ENCODE results near the gene USP34. TPM values are rescaled to one million over a fixed set of nuclear protein-coding genes. Genes with fewer than 3 reads are reported as not detected.

The USP34 gene
- total and polyA plus RNA-seq, 9 of the 15 experiments (the other 6 are each of a cell fraction or from before 2014, with no cell fraction given) = 19.8 to 108 (median 67.8) TPM

DNA sequence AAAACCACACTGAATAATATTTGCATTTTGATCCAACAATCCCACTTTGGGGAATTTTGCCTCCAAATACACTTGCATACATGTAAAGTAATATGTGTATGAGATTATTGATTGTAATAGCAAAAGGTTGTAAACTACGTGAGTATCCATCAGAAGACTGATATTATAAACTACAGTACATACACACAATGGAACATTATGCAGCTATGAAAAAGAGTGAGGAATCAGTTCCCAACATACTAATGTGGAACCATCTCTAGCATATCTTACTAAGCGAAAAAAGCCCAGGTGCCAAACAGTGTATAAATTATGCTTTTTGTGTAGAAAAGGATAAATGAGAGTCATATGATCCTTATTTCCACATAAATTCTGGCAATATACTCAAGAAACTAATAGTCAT, 324.9 kb downstream of the USP34 start:
- TF ChIP-seq RBM25 (IDR thresholded peaks at IDR 0.05; ENCODE audit: low read depth, low read length, severe bottlenecking) (peak; percentile 45), ZNF146 (CRISPR knock-in tag; IDR thresholded peaks at IDR 0.05; ENCODE audit: unreplicated experiment) (peak; percentile 68), HDAC3 (IDR thresholded peaks at IDR 0.05; ENCODE audit: borderline replicate concordance, partially characterized antibody) (no peak)
- no peaks in the 10 kb centered on the region for H3K36me3 ChIP-seq (ENCODE audit: control insufficient read depth, insufficient read depth, low read length)
- H4K20me1 ChIP-seq (replicated peaks; ENCODE audit: control insufficient read depth, insufficient read depth, low read length) = no peaks in the 10 kb centered on the region
- ChIA-PET POLR2A (interaction anchor here (1.2 kb wide), 1 partner anchor 10 kb away, joined by 3 read pairs; no protein-coding TSS in a partner anchor), CTCF (ENCODE audit: low intra/inter-chr PET ratio) (no interaction called here)
- no peaks in the 10 kb centered on the region for H3K9me1 ChIP-seq (ENCODE audit: control insufficient read depth, insufficient read depth, low read length)
- in situ Hi-C loops (cut with MboI) = no loop called here
- no peak overlapping the region for H2AFZ ChIP-seq (ENCODE audit: low read depth, low read length)
- H3K4me1 ChIP-seq (replicated peaks in 1 of 2; ENCODE audit: control insufficient read depth in 2 of 2, insufficient read depth in 2 of 2, low read length in 2 of 2) = no peaks in the 10 kb centered on the region; a peak in 1 of 5 replicates
- H3K9ac ChIP-seq (ENCODE audit: insufficient read depth in 1 of 2, low read depth in 2 of 2, low read length in 2 of 2) = no peak overlapping the region
- no peaks in the 10 kb centered on the region for H3K27me3 ChIP-seq (ENCODE audit: control insufficient read depth in 2 of 2, insufficient read depth in 2 of 2, low read length in 2 of 2)
- no peak overlapping the region for H3K4me2 ChIP-seq (ENCODE audit: insufficient read depth, low read length)
- intact Hi-C loops (cut with micrococcal nuclease) = no loop called here
- H3K79me2 ChIP-seq (ENCODE audit: control insufficient read depth, insufficient read depth, low read length) = no peaks in the 10 kb centered on the region
- FAIRE-seq (no peak), DNase-seq (ENCODE audit: extremely low read depth in 1 of 4, low spot score in 3 of 4) (no peak), ATAC-seq (no peak)
- no peak overlapping the region for H3K4me3 ChIP-seq
- no peaks in the 10 kb centered on the region for H3K9me3 ChIP-seq (replicated peaks; ENCODE audit: control insufficient read depth, insufficient read depth, low read depth, low read length)
- H3K27ac ChIP-seq (ENCODE audit: extremely low read depth, low read depth, low read length) = no peak overlapping the region
- BruUV-seq (replicated peaks) = no TSS peak
- 44% methylated on average over 2 of the region's 2 CpGs for WGBS (ENCODE audit: insufficient coverage, low coverage, missing lambda C conversion rate)

DNA sequence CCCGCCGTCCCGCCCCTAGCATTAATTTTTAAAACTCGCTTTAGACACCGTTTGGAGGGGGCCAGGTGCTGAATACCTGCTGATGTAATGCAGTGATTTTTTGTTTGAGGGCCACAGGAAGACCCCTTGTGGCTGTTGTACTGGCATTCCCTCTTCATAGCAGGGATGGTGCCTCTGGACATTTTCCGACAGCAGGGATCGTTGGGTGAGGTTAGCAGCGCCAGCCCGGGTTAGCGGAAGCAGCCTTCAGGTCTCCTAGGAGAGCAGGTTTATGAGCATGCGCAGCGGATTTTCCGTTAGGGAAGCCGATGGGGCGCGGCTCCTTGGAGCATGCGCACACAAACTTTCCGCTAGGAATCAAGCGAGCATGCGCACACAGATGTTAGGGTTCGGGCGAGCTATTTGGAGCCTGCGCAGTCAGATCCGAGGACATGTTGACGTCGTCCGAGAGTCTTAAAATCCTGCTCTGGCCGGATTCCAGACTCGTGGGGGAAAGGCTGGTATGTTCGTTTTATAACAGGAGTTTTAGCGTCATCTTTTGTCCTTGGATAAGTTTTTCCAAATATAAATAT, 326.1 kb downstream of the USP34 start:
- CTCF ChIA-PET (ENCODE audit: low intra/inter-chr PET ratio) = no interaction called here

More for the DNA sequence above, 326.1 kb downstream of the USP34 start:
- 81% methylated on average over 29 of the region's 31 CpGs for WGBS (ENCODE audit: insufficient coverage, low coverage, missing lambda C conversion rate)
- no peaks in the 10 kb centered on the region for H4K20me1 ChIP-seq (replicated peaks; ENCODE audit: control insufficient read depth, insufficient read depth, low read length)
- H3K9ac ChIP-seq (ENCODE audit: insufficient read depth in 1 of 2, low read depth in 2 of 2, low read length in 2 of 2) = no peak overlapping the region
- no peaks in the 10 kb centered on the region; a peak in 1 of 5 replicates for H3K4me1 ChIP-seq (replicated peaks in 1 of 2; ENCODE audit: control insufficient read depth in 2 of 2, insufficient read depth in 2 of 2, low read length in 2 of 2)
- no peak for DNase-seq (ENCODE audit: extremely low read depth in 1 of 4, low spot score in 3 of 4)
- intact Hi-C loops (cut with micrococcal nuclease) (no loop called here), in situ Hi-C loops (cut with MboI) (no loop called here)
- H2AFZ ChIP-seq (ENCODE audit: low read depth, low read length) = no peak overlapping the region
- ATAC-seq = no peak
- TF ChIP-seq PTBP1 (IDR thresholded peaks at IDR 0.05; ENCODE audit: low read depth, low read length) (no peak), KHSRP (IDR thresholded peaks at IDR 0.05) (no peak), ZSCAN29 (IDR thresholded peaks at IDR 0.05) (no peak)
- TF ChIP-seq, protein P1, sequence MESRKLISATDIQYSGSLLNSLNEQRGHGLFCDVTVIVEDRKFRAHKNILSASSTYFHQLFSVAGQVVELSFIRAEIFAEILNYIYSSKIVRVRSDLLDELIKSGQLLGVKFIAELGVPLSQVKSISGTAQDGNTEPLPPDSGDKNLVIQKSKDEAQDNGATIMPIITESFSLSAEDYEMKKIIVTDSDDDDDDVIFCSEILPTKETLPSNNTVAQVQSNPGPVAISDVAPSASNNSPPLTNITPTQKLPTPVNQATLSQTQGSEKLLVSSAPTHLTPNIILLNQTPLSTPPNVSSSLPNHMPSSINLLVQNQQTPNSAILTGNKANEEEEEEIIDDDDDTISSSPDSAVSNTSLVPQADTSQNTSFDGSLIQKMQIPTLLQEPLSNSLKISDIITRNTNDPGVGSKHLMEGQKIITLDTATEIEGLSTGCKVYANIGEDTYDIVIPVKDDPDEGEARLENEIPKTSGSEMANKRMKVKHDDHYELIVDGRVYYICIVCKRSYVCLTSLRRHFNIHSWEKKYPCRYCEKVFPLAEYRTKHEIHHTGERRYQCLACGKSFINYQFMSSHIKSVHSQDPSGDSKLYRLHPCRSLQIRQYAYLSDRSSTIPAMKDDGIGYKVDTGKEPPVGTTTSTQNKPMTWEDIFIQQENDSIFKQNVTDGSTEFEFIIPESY (CRISPR knock-in tag; IDR thresholded peaks at IDR 0.05) = peak; percentile 83
- POLR2A ChIA-PET = no interaction called here
- H3K79me2 ChIP-seq (ENCODE audit: control insufficient read depth, insufficient read depth, low read length) = no peaks in the 10 kb centered on the region
- H3K9me3 ChIP-seq (replicated peaks; ENCODE audit: control insufficient read depth, insufficient read depth, low read depth, low read length) = no peaks in the 10 kb centered on the region
- no peak overlapping the region for H3K4me2 ChIP-seq (ENCODE audit: insufficient read depth, low read length)
- no peaks in the 10 kb centered on the region for H3K36me3 ChIP-seq (ENCODE audit: control insufficient read depth, insufficient read depth, low read length)
- no TSS peak for BruUV-seq (replicated peaks)
- H3K27me3 ChIP-seq (ENCODE audit: control insufficient read depth in 2 of 2, insufficient read depth in 2 of 2, low read length in 2 of 2) = no peaks in the 10 kb centered on the region
- FAIRE-seq = no peak
- H3K27ac ChIP-seq (ENCODE audit: extremely low read depth, low read depth, low read length) = no peak overlapping the region
- no peaks in the 10 kb centered on the region for H3K9me1 ChIP-seq (ENCODE audit: control insufficient read depth, insufficient read depth, low read length)
- no peak overlapping the region for H3K4me3 ChIP-seq

Data from K562 (cell line).